ENCODE measurements around the gene HSD17B13.

Gene HSD17B13

DNA sequence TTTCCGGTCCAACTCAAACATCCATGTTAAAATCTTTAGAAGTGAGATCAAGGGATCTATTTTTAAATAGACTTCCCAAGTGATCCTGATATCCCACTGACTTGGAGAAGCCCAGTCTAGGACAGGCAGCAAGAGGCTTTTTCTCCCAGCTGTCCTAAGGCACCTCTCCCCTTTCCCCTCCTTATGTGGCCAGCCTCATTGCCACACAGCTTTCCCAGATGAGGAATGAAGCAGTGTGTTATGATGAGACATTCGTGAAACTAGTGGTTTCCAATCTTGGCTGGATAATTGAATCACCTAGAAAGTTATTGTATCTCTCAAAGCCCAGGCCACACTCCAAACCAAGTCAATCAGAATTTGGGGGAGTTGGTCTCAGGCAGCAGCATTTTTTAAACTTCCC is 16.8 kb upstream of the HSD17B13 start:
- POLR2A ChIA-PET = no interaction called here
- CTCF ChIA-PET = no interaction called here
- DNase-seq (ENCODE audit: extremely low spot score) = no peak
- TF ChIP-seq, protein P1, sequence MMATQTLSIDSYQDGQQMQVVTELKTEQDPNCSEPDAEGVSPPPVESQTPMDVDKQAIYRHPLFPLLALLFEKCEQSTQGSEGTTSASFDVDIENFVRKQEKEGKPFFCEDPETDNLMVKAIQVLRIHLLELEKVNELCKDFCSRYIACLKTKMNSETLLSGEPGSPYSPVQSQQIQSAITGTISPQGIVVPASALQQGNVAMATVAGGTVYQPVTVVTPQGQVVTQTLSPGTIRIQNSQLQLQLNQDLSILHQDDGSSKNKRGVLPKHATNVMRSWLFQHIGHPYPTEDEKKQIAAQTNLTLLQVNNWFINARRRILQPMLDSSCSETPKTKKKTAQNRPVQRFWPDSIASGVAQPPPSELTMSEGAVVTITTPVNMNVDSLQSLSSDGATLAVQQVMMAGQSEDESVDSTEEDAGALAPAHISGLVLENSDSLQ (IDR thresholded peaks at IDR 0.05) = no peak
- TF ChIP-seq FOXA1 (IDR thresholded peaks at IDR 0.05) (no peak), FOXM1 (IDR thresholded peaks at IDR 0.05; ENCODE audit: borderline replicate concordance) (no peak), HDGF (IDR thresholded peaks at IDR 0.05; ENCODE audit: borderline replicate concordance) (no peak), TARDBP (IDR thresholded peaks at IDR 0.05) (no peak), BHLHE40 (IDR thresholded peaks at IDR 0.05; ENCODE audit: borderline replicate concordance) (no peak), ARNT (IDR thresholded peaks at IDR 0.05) (no peak), L3MBTL2 (conservative IDR thresholded peaks at IDR 0.05) (no peak), ELF4 (IDR thresholded peaks at IDR 0.05) (no peak), SUZ12 (IDR thresholded peaks at IDR 0.05) (no peak), FOXK2 (IDR thresholded peaks at IDR 0.05) (no peak), LEF1 (IDR thresholded peaks at IDR 0.05; ENCODE audit: borderline replicate concordance) (no peak), NFRKB (IDR thresholded peaks at IDR 0.05) (no peak)

DNA sequence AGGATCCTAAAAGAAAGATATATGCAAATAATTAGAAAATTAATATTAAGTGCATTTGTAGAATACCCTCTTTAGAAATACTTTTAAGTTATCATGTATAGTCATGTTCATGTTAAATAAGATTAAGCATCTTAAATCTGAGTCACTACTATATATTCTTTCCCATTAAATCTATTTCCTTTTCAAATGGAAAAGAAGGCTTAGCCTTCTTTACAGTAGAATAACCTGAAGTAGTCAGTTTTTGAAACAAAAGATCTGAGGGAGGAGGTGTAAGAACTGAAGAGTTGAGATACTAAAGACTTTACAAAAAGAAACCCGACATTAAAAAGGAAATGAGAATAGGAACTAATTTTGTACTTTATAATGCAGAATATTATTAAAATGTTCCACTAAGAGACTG is 14.7 kb upstream of the HSD17B13 start:
- POLR2A ChIA-PET = no interaction called here
- CTCF ChIA-PET = no interaction called here
- TF ChIP-seq TARDBP (IDR thresholded peaks at IDR 0.05) (no peak), SP1 (IDR thresholded peaks at IDR 0.05) (no peak), BHLHE40 (IDR thresholded peaks at IDR 0.05; ENCODE audit: borderline replicate concordance) (no peak), FOXK2 (IDR thresholded peaks at IDR 0.05) (no peak), CTBP1 (IDR thresholded peaks at IDR 0.05; ENCODE audit: borderline replicate concordance) (no peak), SUZ12 (IDR thresholded peaks at IDR 0.05) (no peak), L3MBTL2 (conservative IDR thresholded peaks at IDR 0.05) (no peak)
- no peak for DNase-seq (ENCODE audit: extremely low spot score)

DNA sequence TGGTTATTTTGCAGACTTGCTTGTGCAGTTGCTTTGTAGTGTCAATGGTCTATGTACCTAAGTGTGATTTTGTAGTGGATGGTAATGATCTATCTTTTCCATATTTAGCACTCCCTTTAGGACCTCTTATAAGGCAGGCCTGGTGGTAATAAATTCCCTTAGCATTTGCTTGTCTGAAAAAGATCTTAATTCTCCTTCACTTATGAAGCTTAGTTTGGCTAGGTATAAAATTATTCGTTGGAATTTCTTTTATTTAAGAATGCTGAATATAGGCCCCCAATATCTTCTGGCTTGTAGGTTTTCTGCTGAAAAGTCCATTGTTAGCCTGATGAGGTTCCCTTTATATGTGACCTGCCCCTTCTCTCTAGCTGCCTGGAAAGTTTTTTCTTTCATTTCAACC is 10.6 kb upstream of the HSD17B13 start:
- ChIA-PET POLR2A (no interaction called here), CTCF (no interaction called here)
- DNase-seq (ENCODE audit: extremely low spot score) = no peak
- TF ChIP-seq LEF1 (IDR thresholded peaks at IDR 0.05; ENCODE audit: borderline replicate concordance) (no peak), CTBP1 (IDR thresholded peaks at IDR 0.05; ENCODE audit: borderline replicate concordance) (no peak), ARNT (IDR thresholded peaks at IDR 0.05) (no peak), FOXK2 (IDR thresholded peaks at IDR 0.05) (no peak), NFRKB (IDR thresholded peaks at IDR 0.05) (no peak)

DNA sequence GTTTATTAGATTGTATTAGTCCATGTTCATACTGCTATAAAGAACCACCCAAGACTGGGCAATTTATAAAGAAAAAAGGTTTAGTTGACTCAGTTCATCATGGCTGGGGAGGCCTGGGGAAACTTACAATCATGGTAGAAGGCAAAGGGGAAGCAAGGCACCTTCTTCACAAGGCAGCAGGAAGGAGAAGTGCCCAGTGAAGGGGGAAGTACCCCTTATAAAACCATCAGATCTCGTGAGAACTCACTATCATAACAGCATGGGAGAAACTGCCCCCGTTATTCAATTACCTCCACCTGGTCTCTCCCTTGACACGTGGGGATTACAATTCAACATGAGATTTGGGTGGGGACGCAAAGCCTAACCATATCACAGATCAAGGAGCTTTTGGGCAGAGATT is 8.1 kb upstream of the HSD17B13 start:
- TF ChIP-seq, protein P1 (IDR thresholded peaks at IDR 0.05) = no peak
- TF ChIP-seq ARNT (IDR thresholded peaks at IDR 0.05) (no peak), L3MBTL2 (conservative IDR thresholded peaks at IDR 0.05) (no peak), BHLHE40 (IDR thresholded peaks at IDR 0.05; ENCODE audit: borderline replicate concordance) (no peak), FOXA1 (IDR thresholded peaks at IDR 0.05) (no peak), CTBP1 (IDR thresholded peaks at IDR 0.05; ENCODE audit: borderline replicate concordance) (no peak), HDGF (IDR thresholded peaks at IDR 0.05; ENCODE audit: borderline replicate concordance) (no peak), ELF4 (IDR thresholded peaks at IDR 0.05) (no peak), ZNF384 (IDR thresholded peaks at IDR 0.05) (no peak), LEF1 (IDR thresholded peaks at IDR 0.05; ENCODE audit: borderline replicate concordance) (no peak), SP1 (IDR thresholded peaks at IDR 0.05) (no peak), NFRKB (IDR thresholded peaks at IDR 0.05) (no peak), TARDBP (IDR thresholded peaks at IDR 0.05) (no peak), FOXM1 (IDR thresholded peaks at IDR 0.05; ENCODE audit: borderline replicate concordance) (no peak), SUZ12 (IDR thresholded peaks at IDR 0.05) (no peak), FOXK2 (IDR thresholded peaks at IDR 0.05) (no peak)
- CTCF ChIA-PET = no interaction called here
- POLR2A ChIA-PET = no interaction called here
- DNase-seq (ENCODE audit: extremely low spot score) = no peak

DNA sequence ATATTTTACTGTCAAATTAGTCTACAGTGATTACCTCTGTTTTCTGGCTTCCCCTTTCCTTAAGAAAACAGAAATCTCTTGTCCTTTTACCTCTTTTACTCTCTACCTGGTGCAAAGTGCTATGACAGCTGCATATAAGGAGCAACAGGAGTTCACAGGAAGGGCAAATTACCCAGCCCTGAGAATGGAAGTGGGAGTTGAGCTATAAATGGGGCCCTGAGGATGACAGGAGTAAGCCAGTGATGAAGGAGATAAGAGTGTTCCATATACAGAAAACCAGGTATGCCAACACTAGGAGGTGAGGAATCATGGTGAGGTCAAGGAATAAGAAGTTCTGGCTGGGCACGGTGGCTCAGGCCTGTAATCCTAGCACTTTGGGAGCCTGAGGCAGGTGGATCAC is 4.5 kb upstream of the HSD17B13 start:
- ChIA-PET POLR2A (no interaction called here), CTCF (no interaction called here)
- TF ChIP-seq TARDBP (IDR thresholded peaks at IDR 0.05) (no peak), FOXM1 (IDR thresholded peaks at IDR 0.05; ENCODE audit: borderline replicate concordance) (no peak), SUZ12 (IDR thresholded peaks at IDR 0.05) (no peak), CTBP1 (IDR thresholded peaks at IDR 0.05; ENCODE audit: borderline replicate concordance) (no peak), NFRKB (IDR thresholded peaks at IDR 0.05) (no peak), LEF1 (IDR thresholded peaks at IDR 0.05; ENCODE audit: borderline replicate concordance) (no peak), FOXA1 (IDR thresholded peaks at IDR 0.05) (no peak), FOXK2 (IDR thresholded peaks at IDR 0.05) (no peak), ELF4 (IDR thresholded peaks at IDR 0.05) (no peak), SP1 (IDR thresholded peaks at IDR 0.05) (no peak), BHLHE40 (IDR thresholded peaks at IDR 0.05; ENCODE audit: borderline replicate concordance) (no peak), L3MBTL2 (conservative IDR thresholded peaks at IDR 0.05) (no peak), ZNF384 (IDR thresholded peaks at IDR 0.05) (no peak)
- DNase-seq (ENCODE audit: extremely low spot score) = no peak

DNA sequence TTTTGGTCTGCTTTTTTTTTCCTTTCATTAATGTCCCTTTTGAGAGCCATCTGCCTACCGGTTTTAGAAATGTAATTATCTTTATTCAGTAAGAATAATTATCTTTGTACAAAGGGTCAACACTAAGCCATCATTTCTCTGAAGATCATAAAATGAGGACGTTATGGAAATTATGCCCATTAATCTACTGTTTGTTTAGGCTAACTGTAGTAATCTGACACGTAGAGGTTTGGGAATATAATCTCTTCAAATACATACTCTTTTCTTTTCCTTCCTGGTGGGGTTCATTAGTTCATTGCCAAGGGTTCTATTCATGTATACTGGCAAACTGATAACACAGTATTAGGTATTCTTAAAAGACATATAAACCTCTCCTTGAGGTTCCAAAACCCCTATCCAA is 3.8 kb upstream of the HSD17B13 start:
- no peak for DNase-seq (ENCODE audit: extremely low spot score)
- POLR2A ChIA-PET = no interaction called here
- CTCF ChIA-PET = no interaction called here
- no peak for TF ChIP-seq SUZ12 (IDR thresholded peaks at IDR 0.05)
- no peak for TF ChIP-seq LEF1 (IDR thresholded peaks at IDR 0.05; ENCODE audit: borderline replicate concordance)
- TF ChIP-seq FOXA1 (IDR thresholded peaks at IDR 0.05) = no peak
- no peak for TF ChIP-seq L3MBTL2 (conservative IDR thresholded peaks at IDR 0.05)
- TF ChIP-seq BHLHE40 (IDR thresholded peaks at IDR 0.05; ENCODE audit: borderline replicate concordance) = no peak
- TF ChIP-seq NFRKB (IDR thresholded peaks at IDR 0.05) = no peak
- no peak for TF ChIP-seq CTBP1 (IDR thresholded peaks at IDR 0.05; ENCODE audit: borderline replicate concordance)
- no peak for TF ChIP-seq TARDBP (IDR thresholded peaks at IDR 0.05)
- no peak for TF ChIP-seq HDGF (IDR thresholded peaks at IDR 0.05; ENCODE audit: borderline replicate concordance)
- no peak for TF ChIP-seq FOXM1 (IDR thresholded peaks at IDR 0.05; ENCODE audit: borderline replicate concordance)
- TF ChIP-seq, protein P1 (IDR thresholded peaks at IDR 0.05) = no peak
- TF ChIP-seq ZNF384 (IDR thresholded peaks at IDR 0.05) = no peak
- TF ChIP-seq ELF4 (IDR thresholded peaks at IDR 0.05) = no peak
- TF ChIP-seq SP1 (IDR thresholded peaks at IDR 0.05) = no peak
- TF ChIP-seq FOXK2 (IDR thresholded peaks at IDR 0.05) = no peak
- TF ChIP-seq ARNT (IDR thresholded peaks at IDR 0.05) = no peak
